ENCODE measurements around the gene TTC19. TPM values are rescaled to one million over a fixed set of nuclear protein-coding genes. Genes with fewer than 3 reads are reported as not detected.
A peak's percentile ranks its signal among the peaks of the same experiment; 100 is the strongest.

The TTC19 gene
- total RNA-seq, 1 donor from 2014 or later: 21.9 TPM

DNA sequence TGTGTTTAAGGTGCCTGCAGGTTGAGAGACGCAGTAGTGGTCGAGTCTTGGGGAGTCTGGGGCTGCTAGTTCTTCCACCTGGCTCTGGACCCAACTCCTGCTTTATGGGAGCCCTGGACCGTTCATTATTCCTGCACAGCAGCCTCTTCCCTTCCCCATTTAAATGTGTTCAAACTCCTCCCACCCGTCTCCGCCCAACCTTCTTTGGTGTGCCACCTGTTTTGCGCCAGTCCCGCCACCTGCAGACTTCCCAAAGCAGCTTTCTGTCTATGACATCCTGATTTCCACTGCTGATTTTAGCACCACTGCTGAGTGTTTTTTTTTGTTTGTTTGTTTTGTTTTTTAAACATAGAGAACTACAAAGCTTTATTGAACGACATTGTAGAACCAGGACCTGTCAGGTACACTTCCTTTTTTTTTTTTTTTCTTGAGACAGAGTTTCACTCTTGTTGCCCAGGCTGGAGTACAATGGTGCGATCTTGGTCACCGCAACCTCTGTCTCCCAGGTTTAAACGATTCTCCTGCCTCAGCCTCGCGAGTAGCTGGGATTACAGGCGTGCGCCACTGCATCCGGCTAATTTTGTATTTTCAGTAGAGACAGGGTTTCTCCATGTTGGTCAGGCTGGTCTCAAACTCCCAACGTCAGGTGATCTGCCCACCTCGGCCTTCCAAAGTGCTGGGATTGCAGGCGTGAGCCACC is 41.9 kb upstream of the TTC19 start:
- peaks cover 53% of the 10 kb centered on the region for H3K79me2 ChIP-seq (ENCODE audit: insufficient read depth, low read length)
- Mint-ChIP-seq H3K4me1 (ENCODE audit: low read depth, unreplicated experiment) (peaks cover 22% of the 10 kb centered on the region), H3K27ac (ENCODE audit: unreplicated experiment) (peak overlapping the region; percentile 1), H3K4me3 (ENCODE audit: unreplicated experiment) (no peak overlapping the region), H3K9me3 (ENCODE audit: unreplicated experiment) (peaks cover under 1% of the 10 kb centered on the region), H3K27me3 (ENCODE audit: low read depth, unreplicated experiment) (peaks cover 2% of the 10 kb centered on the region), H3K36me3 (ENCODE audit: low read depth, unreplicated experiment) (no peaks in the 10 kb centered on the region)
- no peaks in the 10 kb centered on the region for H3K9me3 ChIP-seq (ENCODE audit: insufficient read depth, low read depth, low read length)
- no peaks in the 10 kb centered on the region for H4K20me1 ChIP-seq (ENCODE audit: insufficient read depth, low read length)
- H3K27ac ChIP-seq (ENCODE audit: low read depth, low read length): no peak overlapping the region
- no peak overlapping the region for H3K4me2 ChIP-seq (ENCODE audit: low read length)
- H3K36me3 ChIP-seq (ENCODE audit: insufficient read depth, low read length): no peaks in the 10 kb centered on the region
- H3K27me3 ChIP-seq (ENCODE audit: insufficient read depth, low read length): no peaks in the 10 kb centered on the region
- no peak for TF ChIP-seq EZH2 (IDR thresholded peaks at IDR 0.05; ENCODE audit: insufficient read depth, low read length)
- TF ChIP-seq, protein P1, sequence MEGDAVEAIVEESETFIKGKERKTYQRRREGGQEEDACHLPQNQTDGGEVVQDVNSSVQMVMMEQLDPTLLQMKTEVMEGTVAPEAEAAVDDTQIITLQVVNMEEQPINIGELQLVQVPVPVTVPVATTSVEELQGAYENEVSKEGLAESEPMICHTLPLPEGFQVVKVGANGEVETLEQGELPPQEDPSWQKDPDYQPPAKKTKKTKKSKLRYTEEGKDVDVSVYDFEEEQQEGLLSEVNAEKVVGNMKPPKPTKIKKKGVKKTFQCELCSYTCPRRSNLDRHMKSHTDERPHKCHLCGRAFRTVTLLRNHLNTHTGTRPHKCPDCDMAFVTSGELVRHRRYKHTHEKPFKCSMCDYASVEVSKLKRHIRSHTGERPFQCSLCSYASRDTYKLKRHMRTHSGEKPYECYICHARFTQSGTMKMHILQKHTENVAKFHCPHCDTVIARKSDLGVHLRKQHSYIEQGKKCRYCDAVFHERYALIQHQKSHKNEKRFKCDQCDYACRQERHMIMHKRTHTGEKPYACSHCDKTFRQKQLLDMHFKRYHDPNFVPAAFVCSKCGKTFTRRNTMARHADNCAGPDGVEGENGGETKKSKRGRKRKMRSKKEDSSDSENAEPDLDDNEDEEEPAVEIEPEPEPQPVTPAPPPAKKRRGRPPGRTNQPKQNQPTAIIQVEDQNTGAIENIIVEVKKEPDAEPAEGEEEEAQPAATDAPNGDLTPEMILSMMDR (IDR thresholded peaks at IDR 0.05; ENCODE audit: insufficient read depth, low read depth, low read length): no peak
- no peak overlapping the region for H3K9ac ChIP-seq (ENCODE audit: low read length)
- no peak overlapping the region for H3K4me3 ChIP-seq (ENCODE audit: insufficient read depth, low read depth, low read length)
- no peak for FAIRE-seq
- H3K4me1 ChIP-seq (ENCODE audit: insufficient read depth, low read length): peaks cover 40% of the 10 kb centered on the region
- no peak for DNase-seq (ENCODE audit: low read depth)
- H2AFZ ChIP-seq (ENCODE audit: low read depth, low read length): no peak overlapping the region

DNA sequence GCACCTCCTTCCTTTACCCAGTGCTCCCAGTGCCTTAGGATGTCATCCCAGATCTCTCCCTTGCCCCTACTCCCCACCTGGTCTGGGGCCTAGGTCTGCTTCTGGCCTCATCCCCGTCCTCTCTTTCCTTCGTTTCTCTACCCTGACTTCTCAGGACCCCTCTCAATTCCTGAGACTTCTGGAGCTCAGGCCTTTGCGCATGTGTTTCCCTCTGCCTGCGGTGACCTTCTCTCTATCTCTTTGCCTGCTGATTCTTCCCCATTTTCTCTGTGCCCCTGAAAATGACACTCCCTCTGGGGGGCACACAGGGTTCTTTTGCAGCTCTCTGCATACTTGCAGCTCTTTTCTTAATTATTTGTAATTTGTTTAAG is 41.2 kb upstream of the TTC19 start:
- H3K36me3 Mint-ChIP-seq (ENCODE audit: low read depth, unreplicated experiment): no peaks in the 10 kb centered on the region
- no peak for DNase-seq (ENCODE audit: low read depth)
- no peak overlapping the region for H3K4me3 Mint-ChIP-seq (ENCODE audit: unreplicated experiment)
- no peak for FAIRE-seq
- Histone ChIP-seq H3K4me1 (ENCODE audit: insufficient read depth, low read length) (peaks cover 45% of the 10 kb centered on the region), H3K4me2 (ENCODE audit: low read length) (peak overlapping the region; percentile 76), H3K4me3 (ENCODE audit: insufficient read depth, low read depth, low read length) (peak overlapping the region; percentile 27), H3K36me3 (ENCODE audit: insufficient read depth, low read length) (no peaks in the 10 kb centered on the region), H3K9me3 (ENCODE audit: insufficient read depth, low read depth, low read length) (no peaks in the 10 kb centered on the region), H3K27ac (ENCODE audit: low read depth, low read length) (peak overlapping the region; percentile 93), H2AFZ (ENCODE audit: low read depth, low read length) (no peak overlapping the region), H3K79me2 (ENCODE audit: insufficient read depth, low read length) (peaks cover 52% of the 10 kb centered on the region), H3K9ac (ENCODE audit: low read length) (peak overlapping the region; percentile 77), H4K20me1 (ENCODE audit: insufficient read depth, low read length) (no peaks in the 10 kb centered on the region), H3K27me3 (ENCODE audit: insufficient read depth, low read length) (no peaks in the 10 kb centered on the region)
- no peak for TF ChIP-seq EZH2 (IDR thresholded peaks at IDR 0.05; ENCODE audit: insufficient read depth, low read length)
- TF ChIP-seq, protein P1 (IDR thresholded peaks at IDR 0.05; ENCODE audit: insufficient read depth, low read depth, low read length): no peak
- no peaks in the 10 kb centered on the region for H3K9me3 Mint-ChIP-seq (ENCODE audit: unreplicated experiment)
- peaks cover under 1% of the 10 kb centered on the region for H3K27me3 Mint-ChIP-seq (ENCODE audit: low read depth, unreplicated experiment)
- H3K4me1 Mint-ChIP-seq (ENCODE audit: low read depth, unreplicated experiment): peaks cover 21% of the 10 kb centered on the region
- peak overlapping the region; percentile 48 for H3K27ac Mint-ChIP-seq (ENCODE audit: unreplicated experiment)

DNA sequence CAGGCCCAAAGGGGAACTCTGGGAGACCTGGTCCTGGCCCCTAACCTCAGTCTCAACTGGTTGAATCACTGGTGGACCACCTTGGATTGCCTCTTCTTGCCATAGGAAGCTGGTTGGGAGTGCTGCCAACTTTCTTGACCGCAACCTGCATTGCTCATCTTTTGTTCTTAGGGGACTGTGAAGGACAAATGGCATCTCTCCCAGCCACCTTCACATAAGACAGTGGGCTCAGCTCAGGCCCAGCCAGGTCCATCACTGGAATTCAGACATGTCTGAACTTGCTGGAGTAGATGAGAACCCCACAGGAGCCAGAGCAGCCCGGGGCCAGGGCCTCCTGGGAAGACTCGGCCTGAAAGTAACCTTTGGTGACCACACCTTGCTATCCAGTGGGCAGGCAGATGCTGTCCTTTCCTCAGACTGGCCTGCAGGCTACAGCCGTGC is 35.9 kb upstream of the TTC19 start:
- Histone ChIP-seq H3K4me1 (ENCODE audit: insufficient read depth, low read length) (peaks cover 58% of the 10 kb centered on the region), H3K4me2 (ENCODE audit: low read length) (peak overlapping the region; percentile 20), H3K9me3 (ENCODE audit: insufficient read depth, low read depth, low read length) (no peaks in the 10 kb centered on the region), H3K27ac (ENCODE audit: low read depth, low read length) (peak overlapping the region; percentile 64), H3K9ac (ENCODE audit: low read length) (peak overlapping the region; percentile 42), H3K36me3 (ENCODE audit: insufficient read depth, low read length) (no peaks in the 10 kb centered on the region), H3K79me2 (ENCODE audit: insufficient read depth, low read length) (peaks cover 65% of the 10 kb centered on the region), H3K27me3 (ENCODE audit: insufficient read depth, low read length) (no peaks in the 10 kb centered on the region), H3K4me3 (ENCODE audit: insufficient read depth, low read depth, low read length) (no peak overlapping the region), H4K20me1 (ENCODE audit: insufficient read depth, low read length) (peaks cover 6% of the 10 kb centered on the region), H2AFZ (ENCODE audit: low read depth, low read length) (no peak overlapping the region)
- H3K27me3 Mint-ChIP-seq (ENCODE audit: low read depth, unreplicated experiment): no peaks in the 10 kb centered on the region
- H3K27ac Mint-ChIP-seq (ENCODE audit: unreplicated experiment): peak overlapping the region; percentile 41
- peak; percentile 89 for DNase-seq (ENCODE audit: low read depth)
- H3K4me3 Mint-ChIP-seq (ENCODE audit: unreplicated experiment): no peak overlapping the region
- H3K4me1 Mint-ChIP-seq (ENCODE audit: low read depth, unreplicated experiment): peaks cover 35% of the 10 kb centered on the region
- no peaks in the 10 kb centered on the region for H3K9me3 Mint-ChIP-seq (ENCODE audit: unreplicated experiment)
- H3K36me3 Mint-ChIP-seq (ENCODE audit: low read depth, unreplicated experiment): no peaks in the 10 kb centered on the region
- FAIRE-seq: no peak
- TF ChIP-seq, protein P1 (IDR thresholded peaks at IDR 0.05; ENCODE audit: insufficient read depth, low read depth, low read length): no peak
- no peak for TF ChIP-seq EZH2 (IDR thresholded peaks at IDR 0.05; ENCODE audit: insufficient read depth, low read length)
